HG03066 (cell line): Measurements from ENCODE around the gene PARN.

Source experiments
- ATAC-seq: cut with Tn5 transposase; IDR thresholded peaks from one replicate; pipeline ENCODE4 v1.9.1; 2021; ENCODE audit warnings: low read depth; ENCODE audit not compliant: unreplicated experiment

Gene PARN

DNA sequence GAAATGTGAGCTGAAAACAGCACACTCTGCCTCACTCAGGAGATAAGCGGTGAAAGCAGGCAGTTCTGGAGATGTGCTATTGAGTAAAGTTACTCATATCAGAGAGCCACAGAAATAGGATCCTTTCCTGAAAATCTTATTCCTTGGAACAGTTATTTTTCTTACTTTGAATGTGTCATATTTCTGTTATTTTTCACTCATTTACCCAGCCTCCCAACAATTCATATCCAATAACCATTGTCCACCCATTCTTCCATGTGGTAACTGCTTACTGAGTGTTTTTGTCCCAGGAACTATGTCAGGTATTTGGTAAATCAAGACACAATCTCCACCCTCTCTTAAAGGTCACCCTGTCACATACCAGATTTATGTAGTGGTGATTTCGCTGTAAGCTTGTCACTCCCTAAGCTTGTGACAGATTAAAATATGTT is 144.9 kb downstream of the PARN start:
- ATAC-seq = no peak

- no peak for ATAC-seq
Measured at GRCh38 chr16:14483819-14484385, 146.2 kb downstream of the PARN start.

- no peak for ATAC-seq
Measured at GRCh38 chr16:14476183-14476582, 153.9 kb downstream of the PARN start.

- ATAC-seq = no peak
Measured at GRCh38 chr16:14475370-14476139, 154.5 kb downstream of the PARN start.

GRCh38 chr16:14473488-14473887 is 156.6 kb downstream of the PARN start:
- ATAC-seq = no peak

DNA sequence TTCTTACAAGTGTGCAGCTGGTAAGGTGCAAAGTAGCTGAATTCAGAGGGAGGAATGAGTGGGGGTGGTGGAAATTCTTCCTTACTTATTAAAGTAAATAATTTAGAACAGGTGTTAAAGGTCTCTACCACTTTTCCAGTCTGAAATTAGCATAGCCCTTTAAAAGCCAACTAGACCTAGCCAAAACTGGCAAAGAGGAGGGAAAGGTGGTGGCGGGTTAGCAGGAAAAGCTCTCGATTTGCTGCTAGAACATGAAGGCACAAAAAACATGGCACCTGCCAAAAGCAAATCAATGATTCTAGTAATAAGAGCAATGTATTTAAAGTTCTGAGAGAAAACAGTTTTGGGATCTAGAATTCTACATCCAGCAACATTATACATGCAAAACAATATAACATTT is 157.7 kb downstream of the PARN start:
- ATAC-seq = no peak

GRCh38 chr16:14470788-14471187 is 159.3 kb downstream of the PARN start:
- no peak for ATAC-seq

DNA sequence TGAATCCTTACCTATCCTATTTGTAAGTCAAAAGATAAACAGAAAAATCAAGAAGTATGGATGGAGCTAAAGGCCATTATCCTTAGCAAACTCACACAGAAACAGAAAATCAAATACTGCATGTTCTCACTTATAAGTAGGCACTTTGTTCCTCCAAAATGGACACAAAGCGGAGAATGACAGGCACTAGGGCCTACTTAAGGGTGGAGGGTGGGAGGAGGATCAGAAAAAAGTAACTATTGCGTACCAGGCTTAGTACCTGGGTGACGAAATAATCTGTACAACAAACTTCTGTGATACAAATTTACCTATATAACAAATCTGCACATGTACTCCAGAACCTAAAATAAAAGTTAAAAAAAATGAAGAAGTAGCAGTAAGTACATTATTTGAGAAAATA is 164.3 kb downstream of the PARN start:
- ATAC-seq = no peak

DNA sequence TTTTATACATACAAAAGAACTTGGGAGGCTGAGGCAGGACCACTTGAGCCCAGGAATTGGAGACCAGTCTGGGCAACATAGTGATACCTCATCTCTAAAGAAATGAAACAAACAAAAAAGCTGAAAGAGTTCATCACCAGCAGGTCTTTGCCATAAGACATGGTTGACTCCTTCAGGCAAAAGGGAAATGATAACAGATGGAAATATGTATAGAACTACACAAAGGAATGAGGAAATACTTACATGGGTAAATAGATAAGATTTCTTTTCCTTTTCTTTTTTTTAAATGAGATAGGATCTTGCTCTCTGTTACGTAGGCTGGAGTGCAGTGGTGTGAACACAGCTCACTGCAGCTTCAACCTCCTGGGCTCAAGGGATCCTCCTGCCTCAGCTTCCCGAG is 165.3 kb downstream of the PARN start:
- no peak for ATAC-seq

DNA sequence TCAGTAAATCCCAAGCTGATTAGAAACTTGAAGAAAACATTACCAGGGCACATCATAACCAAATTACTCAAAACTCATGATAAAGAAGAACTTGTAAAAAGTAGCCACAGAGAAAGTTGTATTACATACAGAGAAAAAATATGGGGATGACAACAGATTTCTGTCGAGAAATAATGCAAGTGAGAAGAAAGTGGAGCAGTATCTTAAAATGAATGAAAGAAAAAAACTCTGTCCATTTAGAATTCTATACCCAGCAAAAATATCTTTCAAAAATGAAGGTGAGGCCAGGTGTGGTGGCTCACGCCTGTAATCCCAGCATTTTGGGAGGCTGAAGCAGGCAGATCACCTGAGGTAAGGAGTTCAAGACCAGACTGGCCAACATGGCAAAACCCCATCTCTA is 165.9 kb downstream of the PARN start:
- no peak for ATAC-seq

DNA sequence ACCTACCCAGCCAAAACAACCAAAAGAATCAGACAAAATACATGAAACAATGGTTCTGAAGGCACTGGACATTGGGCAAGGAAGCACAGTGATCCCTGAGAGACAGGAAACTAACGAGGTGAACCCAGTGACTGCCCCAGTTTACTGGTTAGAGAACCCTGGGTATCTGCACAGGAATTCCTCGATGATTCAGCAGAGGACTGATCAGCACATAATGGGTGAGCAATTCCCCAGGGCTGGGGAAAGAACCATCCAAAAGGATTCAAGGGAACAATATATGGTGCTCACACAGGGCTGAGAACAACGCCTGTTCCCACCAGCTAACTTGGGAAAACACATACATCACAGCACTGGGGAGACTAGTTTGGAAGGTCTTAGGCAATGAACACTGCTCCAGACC is 167.2 kb downstream of the PARN start:
- ATAC-seq = no peak

DNA sequence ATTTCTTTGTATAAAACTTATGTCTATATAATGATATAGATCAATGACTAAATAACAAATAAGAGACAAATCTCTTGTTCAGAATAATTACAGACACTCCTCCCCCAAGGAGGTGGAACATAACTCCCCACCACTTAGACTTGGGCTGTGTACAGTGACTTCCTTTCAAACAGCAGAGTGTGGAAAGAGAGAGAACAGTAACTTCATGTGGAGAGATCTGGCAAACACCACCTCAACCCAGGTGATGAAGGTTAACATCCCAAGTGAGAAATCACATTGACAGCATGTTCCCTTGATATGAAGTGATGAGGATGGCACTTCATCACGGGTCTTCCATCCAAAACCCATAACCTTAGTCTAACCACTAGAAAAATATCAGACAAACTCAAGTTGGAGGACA is 169.3 kb downstream of the PARN start:
- no peak for ATAC-seq

- no peak for ATAC-seq
Measured at GRCh38 chr16:14458576-14458975, 171.5 kb downstream of the PARN start.

GRCh38 chr16:14456793-14457481 is 173.1 kb downstream of the PARN start:
- no peak for ATAC-seq

- ATAC-seq = no peak
Measured at GRCh38 chr16:14455573-14455972, 174.5 kb downstream of the PARN start.

DNA sequence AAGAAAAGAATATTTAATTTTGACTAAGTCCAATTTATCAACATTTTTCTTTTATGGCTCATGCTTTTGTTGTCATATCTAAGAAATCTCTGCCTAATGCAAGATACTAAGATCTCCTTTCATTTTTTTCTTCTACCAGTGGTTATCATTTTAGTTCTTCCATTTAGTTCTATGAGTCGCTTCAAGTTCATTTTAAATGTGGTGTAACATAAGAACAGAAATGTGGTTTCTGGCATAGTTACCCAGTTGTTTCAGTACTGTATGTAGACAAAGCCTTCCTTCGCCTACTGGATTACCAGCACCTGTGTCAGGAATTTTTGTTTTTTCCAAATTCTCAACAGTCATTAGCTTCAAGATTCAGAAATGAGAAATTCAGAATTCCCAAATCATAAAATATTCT is 175.7 kb downstream of the PARN start:
- ATAC-seq = no peak

- no peak for ATAC-seq
Measured at GRCh38 chr16:14452066-14452465, 178.0 kb downstream of the PARN start.

DNA sequence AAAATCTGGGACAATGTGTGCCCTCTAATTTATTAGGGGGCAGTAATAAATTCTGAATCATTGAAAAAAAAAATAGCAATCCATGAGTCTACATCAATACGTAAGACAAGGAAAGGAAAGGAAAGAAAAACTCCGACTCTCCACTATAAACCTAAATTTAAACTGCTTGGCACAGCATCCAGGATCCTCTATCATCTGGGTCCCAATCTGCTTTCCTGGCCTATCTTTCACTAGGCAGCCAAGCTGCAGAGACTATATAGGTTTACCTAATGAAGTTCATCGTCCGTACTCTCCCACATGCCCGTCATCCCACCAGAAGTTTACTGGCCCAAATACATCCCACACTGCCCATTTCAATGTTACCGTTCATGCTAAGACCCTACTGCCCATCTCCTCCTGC is 179.2 kb downstream of the PARN start:
- ATAC-seq = no peak

DNA sequence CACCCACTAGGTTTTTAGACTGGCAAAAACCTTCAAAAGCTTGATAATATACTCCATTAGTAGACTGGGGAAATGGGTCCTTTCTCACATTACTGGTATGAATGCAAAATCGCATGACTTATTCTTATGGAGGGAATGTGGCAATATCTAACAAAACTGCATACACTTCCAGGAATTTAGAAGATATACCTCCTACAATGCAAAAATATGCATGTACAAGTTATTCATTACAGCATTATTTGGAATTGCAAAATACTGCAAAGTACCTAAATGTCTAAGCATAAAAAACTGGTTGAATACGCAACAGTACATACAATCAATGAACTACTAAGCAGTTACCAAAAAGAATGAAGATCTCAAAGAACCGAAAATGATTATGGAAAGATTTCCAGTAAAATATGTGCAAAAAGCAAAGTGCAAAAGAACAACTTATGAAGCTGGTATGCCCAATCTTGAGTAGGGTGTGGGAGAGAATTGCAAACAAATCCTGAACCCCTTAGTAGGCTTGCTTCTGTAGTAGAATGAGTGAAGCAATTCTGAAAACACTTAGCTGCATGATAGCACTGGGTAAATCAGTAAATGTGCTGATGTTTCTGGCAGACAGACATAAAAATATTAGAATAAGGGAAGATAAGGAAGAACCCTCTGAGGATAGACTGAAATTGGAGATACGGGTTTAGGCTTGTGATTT is 180.1 kb downstream of the PARN start:
- no peak for ATAC-seq

DNA sequence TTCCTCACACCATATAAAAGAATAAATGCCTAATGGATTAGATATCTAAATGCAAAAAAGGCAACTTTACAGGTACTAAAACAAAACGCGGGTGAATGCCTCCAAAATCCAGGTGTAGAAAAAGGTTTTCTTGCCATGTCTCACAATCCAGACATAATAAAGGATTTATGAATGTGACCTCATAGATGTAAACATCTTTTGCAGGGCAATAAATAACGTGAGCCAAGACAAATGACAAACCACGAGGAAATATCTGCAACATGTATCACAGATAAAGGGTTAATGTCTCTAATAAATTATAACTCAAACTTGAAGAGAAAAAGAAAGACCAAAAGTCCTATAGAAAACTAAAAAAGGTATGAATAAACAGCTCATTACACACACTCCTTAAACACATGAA is 180.7 kb downstream of the PARN start:
- no peak for ATAC-seq

GRCh38 chr16:14448879-14449278 is 181.2 kb downstream of the PARN start:
- ATAC-seq = no peak
